CD14-positive monocyte (primary cell): ENCODE data around the gene SLC47A2. TPM values are rescaled to one million over a fixed set of nuclear protein-coding genes. Genes with fewer than 3 reads are reported as not detected.

Experiments used
- DNase-seq, 3 donors: peaks; one replicate each; pipeline ENCODE4 v3.0.0-alpha.2; 2011 to 2022
- H2AFZ ChIP-seq: 2 replicates; pipeline ENCODE4 v1.6.0; 2012; ENCODE audit warnings: mild to moderate bottlenecking, low read depth, low read length, inconsistent platforms; ENCODE audit not compliant: insufficient read depth, poor library complexity, severe bottlenecking
- H3K27ac ChIP-seq, 2 donors: 1 replicate in 1 of 2; 2 replicates in 1 of 2; pipeline ENCODE4 v1.5.1; 2012 to 2013; ENCODE audit warnings: low read length in 2 of 2, control low read depth in 1 of 2, inconsistent platforms in 1 of 2, low read depth in 1 of 2, mild to moderate bottlenecking in 1 of 2
- H3K27me3 ChIP-seq, 2 donors: one replicate each; pipeline versions ENCODE4 v1.6.0 to v1.6.1; 2011 to 2013; ENCODE audit warnings: low read length in 2 of 2; ENCODE audit not compliant: control insufficient read depth in 2 of 2, insufficient read depth in 2 of 2
- H3K36me3 ChIP-seq, 2 donors: replicated peaks in 1 of 2; 1 replicate in 1 of 2; 2 replicates in 1 of 2; pipeline versions ENCODE4 v1.5.1 to v1.6.1; 2012 to 2013; ENCODE audit warnings: low read length in 2 of 2, control low read depth in 1 of 2, inconsistent platforms in 1 of 2, mild to moderate bottlenecking in 1 of 2; ENCODE audit not compliant: insufficient read depth in 2 of 2, control insufficient read depth in 1 of 2
- H3K4me1 ChIP-seq, 2 donors: 1 replicate in 1 of 2; 2 replicates in 1 of 2; pipeline versions ENCODE4 v1.5.1 to v1.6.1; 2012 to 2013; ENCODE audit warnings: low read length in 2 of 2, control low read depth in 1 of 2, inconsistent platforms in 1 of 2, mild to moderate bottlenecking in 1 of 2, moderate library complexity in 1 of 2; ENCODE audit not compliant: insufficient read depth in 2 of 2, control insufficient read depth in 1 of 2
- H3K4me2 ChIP-seq: replicated peaks from 2 replicates; pipeline ENCODE3; 2012; ENCODE audit warnings: low read length, moderate library complexity, mild to moderate bottlenecking; ENCODE audit not compliant: poor library complexity, severe bottlenecking; ENCODE audit errors: extremely low read depth
- H3K4me3 ChIP-seq, 3 experiments: fragments of 200-600 bp in 1 of 3; sonication (generic) in 1 of 3; replicated peaks in 1 of 3; 1 replicate in 2 of 3; 2 replicates in 1 of 3; pipeline ENCODE4 v1.5.1; 2011 to 2013; ENCODE audit warnings: low read length in 3 of 3, mild to moderate bottlenecking in 3 of 3, control low read depth in 2 of 3, low read depth in 2 of 3, inconsistent platforms in 1 of 3, moderate library complexity in 1 of 3
- H3K79me2 ChIP-seq: 2 replicates; pipeline ENCODE4 v1.6.0; 2012; ENCODE audit warnings: mild to moderate bottlenecking, control low read depth, inconsistent platforms, low read length, moderate library complexity; ENCODE audit not compliant: insufficient read depth
- H3K9ac ChIP-seq: 2 replicates; pipeline ENCODE4 v1.6.0; 2017; ENCODE audit warnings: low read length, mild to moderate bottlenecking; ENCODE audit not compliant: insufficient read depth, poor library complexity, severe bottlenecking
- H3K9me3 ChIP-seq, 2 donors: replicated peaks in 1 of 2; 1 replicate in 1 of 2; 2 replicates in 1 of 2; pipeline versions ENCODE4 v1.5.1 to v1.6.1; 2012 to 2013; ENCODE audit warnings: low read length in 2 of 2, control low read depth in 1 of 2; ENCODE audit not compliant: control insufficient read depth in 1 of 2, insufficient read depth in 1 of 2
- H4K20me1 ChIP-seq: 2 replicates; pipeline ENCODE4 v1.6.0; 2012; ENCODE audit warnings: mild to moderate bottlenecking, low read length, control low read depth, moderate library complexity; ENCODE audit not compliant: insufficient read depth
- H3K27ac Mint-ChIP-seq, 7 donors: one replicate each; pipeline ENCODE4 v1.8.0; 2020; ENCODE audit warnings: mild to moderate bottlenecking in 7 of 7, mixed read lengths in 7 of 7, moderate library complexity in 6 of 7, inconsistent platforms in 2 of 7
- H3K27me3 Mint-ChIP-seq, 3 donors: one replicate each; pipeline ENCODE4 v1.8.0; 2021 to 2022; ENCODE audit warnings: low read depth in 3 of 3, mild to moderate bottlenecking in 3 of 3, mixed read lengths in 3 of 3, moderate library complexity in 3 of 3, inconsistent platforms in 1 of 3
- H3K36me3 Mint-ChIP-seq, 2 donors: one replicate each; pipeline ENCODE4 v1.8.0; 2020; ENCODE audit warnings: mixed read lengths in 2 of 2, inconsistent platforms in 1 of 2, mild to moderate bottlenecking in 1 of 2
- H3K4me1 Mint-ChIP-seq: one replicate; pipeline ENCODE4 v1.8.0; 2020; ENCODE audit warnings: mild to moderate bottlenecking, mixed read lengths
- H3K4me3 Mint-ChIP-seq, 2 donors: one replicate each; pipeline ENCODE4 v1.8.0; 2020; ENCODE audit warnings: mild to moderate bottlenecking in 2 of 2, mixed read lengths in 2 of 2, moderate library complexity in 1 of 2
- H3K9me3 Mint-ChIP-seq, 7 donors: one replicate each; pipeline ENCODE4 v1.8.0; 2020 to 2022; ENCODE audit warnings: mixed read lengths in 7 of 7, mild to moderate bottlenecking in 6 of 7, moderate library complexity in 6 of 7, inconsistent platforms in 2 of 7
- CTCF ChIP-seq: fragments of 200-600 bp; IDR thresholded peaks from one replicate; pipeline ENCODE4 v1.8.0; 2022; ENCODE audit warnings: antibody characterized with exemption, mild to moderate bottlenecking
- WGBS: methylation state at CpG from one replicate; pipeline ENCODE4 v1.1.5; 2013; ENCODE audit warnings: missing lambda C conversion rate; ENCODE audit not compliant: insufficient coverage; 5-methylcytosine and 5-hydroxymethylcytosine counted together
- intact Hi-C, 2 donors: fragments of 100-400 bp; cut with micrococcal nuclease; formaldehyde crosslinking; loops; one replicate each; pipeline versions ENCODE4 v1.15.0 to v1.15.1; 2023
- polyA plus RNA-seq, 3 donors: library from polyadenylated mRNA; depleted of rRNA in 1 of 3; unstranded in 2 of 3; stranded (reverse) in 1 of 3; fragments of 300-500 nt in 2 of 3; fragments of >200 nt in 1 of 3; fragmentation: Illumina TruSeq in 2 of 3; gene quantifications; 1 replicate in 2 of 3; 2 replicates in 1 of 3; pipeline ENCODE4 v1.2.3, GENCODE V29; 2012 to 2021

SLC47A2 gene
- polyA plus RNA-seq, 3 donors, result not detected

GRCh38 chr17:19708431-19709175 is 7.8 kb downstream of the SLC47A2 start:
- Histone ChIP-seq H3K4me2 (no peak overlapping the region), H3K4me1 (no peaks in the 10 kb centered on the region), H3K36me3 (no peaks in the 10 kb centered on the region), H3K27ac (no peak overlapping the region), H2AFZ (no peak overlapping the region), H3K9me3 (no peaks in the 10 kb centered on the region), H3K27me3 (no peaks in the 10 kb centered on the region), H3K4me3 (no peak overlapping the region), H3K79me2 (no peaks in the 10 kb centered on the region), H3K9ac (no peak overlapping the region), H4K20me1 (no peaks in the 10 kb centered on the region)
- no peaks in the 10 kb centered on the region for H3K27me3 Mint-ChIP-seq
- no peak overlapping the region for H3K27ac Mint-ChIP-seq
- no peaks in the 10 kb centered on the region for H3K9me3 Mint-ChIP-seq
- DNase-seq, result no peak
- no peak overlapping the region for H3K4me3 Mint-ChIP-seq
- intact Hi-C loops, result no loop called here
- H3K36me3 Mint-ChIP-seq, result no peaks in the 10 kb centered on the region
- no peak for TF ChIP-seq CTCF
- WGBS, result 95% methylated on average over 3 of the region's 6 CpGs
- no peaks in the 10 kb centered on the region for H3K4me1 Mint-ChIP-seq

GRCh38 chr17:19707728-19708221 is 8.6 kb downstream of the SLC47A2 start:
- H3K27ac Mint-ChIP-seq, result no peak overlapping the region
- DNase-seq, result no peak
- H4K20me1 ChIP-seq, result no peaks in the 10 kb centered on the region
- H3K27me3 Mint-ChIP-seq, result no peaks in the 10 kb centered on the region
- H3K27ac ChIP-seq, result no peak overlapping the region
- H3K4me1 ChIP-seq, result peaks cover under 1 to 1% of the 10 kb centered on the region in 2 donors
- H3K27me3 ChIP-seq, result no peaks in the 10 kb centered on the region
- no peak overlapping the region for H3K4me3 Mint-ChIP-seq
- WGBS, result 93% methylated on average over 10 of the region's 11 CpGs
- H2AFZ ChIP-seq, result no peak overlapping the region
- no peak overlapping the region for H3K4me3 ChIP-seq
- TF ChIP-seq CTCF, result no peak
- no peaks in the 10 kb centered on the region for H3K79me2 ChIP-seq
- H3K4me1 Mint-ChIP-seq, result peaks cover 4% of the 10 kb centered on the region
- H3K9ac ChIP-seq, result no peak overlapping the region
- H3K9me3 ChIP-seq, result no peaks in the 10 kb centered on the region
- no peak overlapping the region for H3K4me2 ChIP-seq
- no peaks in the 10 kb centered on the region for H3K36me3 Mint-ChIP-seq
- no peaks in the 10 kb centered on the region for H3K9me3 Mint-ChIP-seq
- intact Hi-C loops, result no loop called here
- no peaks in the 10 kb centered on the region for H3K36me3 ChIP-seq
